ENCODE measurements around the gene NSDHL.

Gene NSDHL

DNA sequence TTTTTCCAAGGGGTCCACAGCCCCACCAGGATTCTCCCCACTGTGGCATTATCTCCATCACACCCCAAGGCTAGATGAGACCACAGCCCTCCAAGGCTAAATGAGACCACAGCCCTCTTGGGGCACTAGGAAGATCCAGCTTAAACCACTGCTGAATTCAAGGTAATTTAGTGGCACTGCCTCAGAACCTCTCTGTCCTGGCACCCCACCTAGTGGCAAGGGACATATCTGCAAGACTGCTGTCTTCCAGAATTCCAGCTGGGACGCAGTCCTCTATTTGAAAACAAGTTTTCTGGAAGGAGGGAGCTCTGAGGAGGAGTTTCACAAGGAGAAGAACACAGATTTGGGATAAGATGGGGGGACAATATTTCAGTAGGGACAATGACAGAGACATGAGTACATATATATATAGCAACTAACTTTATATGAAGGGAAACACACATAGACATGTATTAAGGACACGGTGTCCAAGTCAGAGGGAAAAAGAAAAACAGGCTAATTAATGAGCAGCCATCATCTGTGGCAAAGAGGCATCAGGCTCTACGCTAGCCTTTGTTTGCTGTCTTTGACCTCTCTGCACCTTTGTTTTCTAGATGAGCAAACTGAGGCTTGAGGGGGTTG, 9.6 kb upstream of the NSDHL start:
- DNase-seq (ENCODE audit: low read depth), result peak; percentile 41

DNA sequence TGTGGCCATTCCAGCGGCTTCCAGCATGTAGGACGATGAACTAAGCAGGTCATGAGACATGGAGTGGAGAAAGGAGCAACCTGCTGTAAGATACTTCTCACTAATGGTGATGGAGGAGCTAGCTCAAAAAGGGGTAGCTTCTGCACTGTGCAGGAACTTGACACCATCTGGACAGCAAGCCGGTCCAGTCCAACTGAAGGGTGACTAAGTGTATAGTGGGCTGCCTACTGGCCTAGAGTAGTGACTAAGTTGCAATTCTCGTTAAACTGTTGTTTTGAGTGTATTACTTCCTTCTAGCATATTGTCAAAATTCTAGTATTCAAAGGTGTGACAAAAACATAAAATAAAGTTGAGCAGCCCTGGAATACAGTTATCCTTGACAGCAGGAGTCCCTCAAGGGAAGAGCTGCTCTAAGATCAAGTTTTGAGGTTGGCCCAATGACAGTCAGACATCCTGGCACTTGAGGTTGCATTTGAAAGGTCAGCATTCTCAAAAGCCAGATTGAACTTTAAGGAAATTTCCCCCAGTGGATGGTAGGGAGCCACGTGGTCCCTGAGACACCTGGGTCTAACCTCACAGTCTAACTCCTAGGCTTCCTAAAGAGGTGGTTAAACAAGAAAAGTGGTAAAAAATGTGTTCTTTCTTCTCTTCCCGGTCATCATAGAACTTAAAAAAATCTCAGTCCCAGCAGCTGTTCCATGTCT, 8.3 kb upstream of the NSDHL start:
- no peak overlapping the region for H3K4me3 ChIP-seq (ENCODE audit: low read depth, low read length)
- no peak for DNase-seq (ENCODE audit: low read depth)
- no peak for TF ChIP-seq MYC (IDR thresholded peaks at IDR 0.05; ENCODE audit: low read depth, low read length)
- TF ChIP-seq POLR2A (IDR thresholded peaks at IDR 0.05; ENCODE audit: extremely low read depth, insufficient read length), result no peak
- TF ChIP-seq, protein P1, sequence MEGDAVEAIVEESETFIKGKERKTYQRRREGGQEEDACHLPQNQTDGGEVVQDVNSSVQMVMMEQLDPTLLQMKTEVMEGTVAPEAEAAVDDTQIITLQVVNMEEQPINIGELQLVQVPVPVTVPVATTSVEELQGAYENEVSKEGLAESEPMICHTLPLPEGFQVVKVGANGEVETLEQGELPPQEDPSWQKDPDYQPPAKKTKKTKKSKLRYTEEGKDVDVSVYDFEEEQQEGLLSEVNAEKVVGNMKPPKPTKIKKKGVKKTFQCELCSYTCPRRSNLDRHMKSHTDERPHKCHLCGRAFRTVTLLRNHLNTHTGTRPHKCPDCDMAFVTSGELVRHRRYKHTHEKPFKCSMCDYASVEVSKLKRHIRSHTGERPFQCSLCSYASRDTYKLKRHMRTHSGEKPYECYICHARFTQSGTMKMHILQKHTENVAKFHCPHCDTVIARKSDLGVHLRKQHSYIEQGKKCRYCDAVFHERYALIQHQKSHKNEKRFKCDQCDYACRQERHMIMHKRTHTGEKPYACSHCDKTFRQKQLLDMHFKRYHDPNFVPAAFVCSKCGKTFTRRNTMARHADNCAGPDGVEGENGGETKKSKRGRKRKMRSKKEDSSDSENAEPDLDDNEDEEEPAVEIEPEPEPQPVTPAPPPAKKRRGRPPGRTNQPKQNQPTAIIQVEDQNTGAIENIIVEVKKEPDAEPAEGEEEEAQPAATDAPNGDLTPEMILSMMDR (IDR thresholded peaks at IDR 0.05; ENCODE audit: low read depth, low read length), result no peak
- TF ChIP-seq, protein P2, sequence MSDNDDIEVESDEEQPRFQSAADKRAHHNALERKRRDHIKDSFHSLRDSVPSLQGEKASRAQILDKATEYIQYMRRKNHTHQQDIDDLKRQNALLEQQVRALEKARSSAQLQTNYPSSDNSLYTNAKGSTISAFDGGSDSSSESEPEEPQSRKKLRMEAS (IDR thresholded peaks at IDR 0.05; ENCODE audit: low read depth, low read length), result no peak

More for the DNA sequence above, 9.6 kb upstream of the NSDHL start:
- TF ChIP-seq, protein P2 (IDR thresholded peaks at IDR 0.05; ENCODE audit: low read depth, low read length), result no peak
- TF ChIP-seq, protein P1 (IDR thresholded peaks at IDR 0.05; ENCODE audit: low read depth, low read length), result peak; percentile 55
- H3K4me3 ChIP-seq (ENCODE audit: low read depth, low read length), result no peak overlapping the region

DNA sequence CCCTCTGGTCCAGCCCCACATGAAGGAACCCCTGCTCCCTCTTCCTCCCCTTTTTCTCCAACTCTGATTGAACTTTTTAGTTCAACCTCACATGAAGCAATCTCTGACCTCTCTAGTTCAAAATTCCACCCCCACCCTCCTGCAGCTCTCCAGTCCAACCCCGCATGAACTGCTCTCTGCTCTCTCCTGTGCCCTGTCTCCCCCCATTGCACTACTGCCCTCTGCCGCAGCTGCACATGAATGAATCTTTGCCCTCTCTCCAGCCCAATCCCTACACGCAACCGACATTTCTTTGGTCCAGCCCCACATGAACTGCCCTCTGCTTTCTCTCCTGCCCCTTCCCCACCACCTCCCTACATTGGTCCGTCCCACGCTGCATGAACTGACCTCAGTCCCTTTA, 7.2 kb upstream of the NSDHL start:
- TF ChIP-seq, protein P1 (IDR thresholded peaks at IDR 0.05; ENCODE audit: low read depth, low read length), result no peak
- TF ChIP-seq MYC (IDR thresholded peaks at IDR 0.05; ENCODE audit: low read depth, low read length) (no peak), POLR2A (IDR thresholded peaks at IDR 0.05; ENCODE audit: extremely low read depth, insufficient read length) (no peak)
- TF ChIP-seq, protein P2 (IDR thresholded peaks at IDR 0.05; ENCODE audit: low read depth, low read length), result no peak
- DNase-seq (ENCODE audit: low read depth), result no peak
- no peak overlapping the region for H3K4me3 ChIP-seq (ENCODE audit: low read depth, low read length)

DNA sequence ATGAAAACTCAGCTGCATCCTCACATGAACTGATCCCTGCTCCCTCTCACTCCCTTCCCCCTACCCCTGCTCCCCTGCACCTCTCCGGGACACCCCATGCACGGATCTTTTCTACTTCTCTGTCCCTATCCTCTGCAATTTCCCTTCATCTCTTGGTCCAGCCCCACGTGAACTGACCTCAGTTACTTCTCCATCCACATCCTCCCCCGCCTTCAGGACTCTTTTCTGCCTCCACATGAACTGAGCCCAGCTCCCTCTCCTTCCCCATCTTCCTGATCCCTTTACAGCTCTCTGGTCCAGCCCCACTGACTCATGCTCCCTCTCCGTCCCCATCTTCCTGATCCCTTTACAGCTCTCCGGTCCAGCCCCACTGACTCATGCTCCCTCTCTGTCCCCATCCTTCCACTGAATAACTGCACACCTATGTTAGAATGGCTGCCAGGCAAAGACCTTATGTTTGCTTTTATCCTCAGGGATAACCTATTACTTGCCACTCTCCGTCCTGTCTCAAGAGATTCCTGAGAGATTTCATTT, 6.0 kb upstream of the NSDHL start:
- DNase-seq (ENCODE audit: low read depth), result no peak
- TF ChIP-seq POLR2A (IDR thresholded peaks at IDR 0.05; ENCODE audit: extremely low read depth, insufficient read length) (no peak), MYC (IDR thresholded peaks at IDR 0.05; ENCODE audit: low read depth, low read length) (no peak)
- TF ChIP-seq, protein P1 (IDR thresholded peaks at IDR 0.05; ENCODE audit: low read depth, low read length), result no peak
- TF ChIP-seq, protein P2 (IDR thresholded peaks at IDR 0.05; ENCODE audit: low read depth, low read length), result no peak
- H3K4me3 ChIP-seq (ENCODE audit: low read depth, low read length), result no peak overlapping the region

DNA sequence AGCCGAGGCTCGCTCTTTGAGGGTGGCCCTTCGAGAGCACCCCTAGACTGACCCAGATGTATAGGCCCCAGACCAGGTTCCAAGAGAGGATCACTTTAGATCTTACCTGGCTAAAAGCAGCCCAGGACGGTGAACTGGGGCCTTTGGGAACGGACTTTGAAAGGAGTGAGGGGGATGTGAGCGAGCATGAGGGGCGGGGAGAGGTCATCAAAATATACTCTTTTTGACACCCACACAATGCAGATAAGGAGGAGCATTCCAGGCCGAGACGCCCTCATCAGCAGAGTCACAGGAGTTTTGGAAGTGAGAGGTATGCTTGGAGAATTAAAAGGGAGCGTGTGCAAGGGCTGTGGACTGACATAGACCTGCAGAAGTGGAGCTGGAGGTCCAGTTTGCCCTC, 528 bp downstream of the NSDHL start:
- no peak for DNase-seq (ENCODE audit: low read depth)
- TF ChIP-seq POLR2A (IDR thresholded peaks at IDR 0.05; ENCODE audit: extremely low read depth, insufficient read length) (no peak), MYC (IDR thresholded peaks at IDR 0.05; ENCODE audit: low read depth, low read length) (0 out of 2 replicates have a peak, but pooled peaks have one; percentile 4)
- peak overlapping the region; percentile 87 for H3K4me3 ChIP-seq (ENCODE audit: low read depth, low read length)

DNA sequence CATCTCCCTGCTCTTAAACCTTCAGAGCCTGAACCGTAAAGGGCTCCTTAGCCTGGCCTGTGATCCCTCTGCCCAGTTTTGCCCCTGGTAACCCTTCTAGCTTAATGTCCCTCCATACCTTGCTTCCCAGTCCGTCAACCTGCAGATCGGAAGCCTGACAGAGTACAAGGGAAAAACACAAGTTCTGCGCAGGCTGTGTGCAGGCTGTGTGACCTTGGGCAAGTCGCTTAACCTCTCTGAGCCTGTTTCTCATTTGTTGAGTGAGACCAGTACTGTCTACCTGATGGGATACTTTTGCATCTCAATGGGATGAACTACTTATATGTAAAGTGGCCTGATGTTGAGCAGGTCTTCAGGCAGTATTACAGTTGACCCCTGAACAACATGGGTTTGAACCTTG, 1.7 kb downstream of the NSDHL start:
- peak overlapping the region; percentile 87 for H3K4me3 ChIP-seq (ENCODE audit: low read depth, low read length)

More for the DNA sequence above, 1.7 kb downstream of the NSDHL start:
- no peak for DNase-seq (ENCODE audit: low read depth)
- TF ChIP-seq, protein P1 (IDR thresholded peaks at IDR 0.05; ENCODE audit: low read depth, low read length), result no peak
- TF ChIP-seq, protein P2 (IDR thresholded peaks at IDR 0.05; ENCODE audit: low read depth, low read length), result no peak
- TF ChIP-seq POLR2A (IDR thresholded peaks at IDR 0.05; ENCODE audit: extremely low read depth, insufficient read length), result no peak
- TF ChIP-seq MYC (IDR thresholded peaks at IDR 0.05; ENCODE audit: low read depth, low read length), result no peak

All from NB4 (cell line).